BLaER1 treated with 17β-estradiol and CSF1 and Interleukin-3, amounts not matched to agents 10 nM and 100 nM (cell line): Measurements from ENCODE around the gene FAF1.

Experiments
- H3K27ac ChIP-seq, 11 experiments: shearing (Covaris generic); formaldehyde crosslinking; 2 replicates each; pipeline ENCODE4 v1.8.1; 2022
- H3K27me3 ChIP-seq, 11 experiments: shearing (Covaris generic); formaldehyde crosslinking; 2 replicates each; pipeline ENCODE4 v1.8.1; 2022
- H3K36me3 ChIP-seq, 11 experiments: shearing (Covaris generic); formaldehyde crosslinking; 2 replicates each; pipeline ENCODE4 v1.8.1; 2022
- H3K4me1 ChIP-seq, 10 experiments: shearing (Covaris generic); formaldehyde crosslinking; 2 replicates each; pipeline ENCODE4 v1.8.1; 2022
- H3K4me2 ChIP-seq, 11 experiments: shearing (Covaris generic); formaldehyde crosslinking; 2 replicates each; pipeline ENCODE4 v1.8.1; 2022
- H3K4me3 ChIP-seq, 10 experiments: shearing (Covaris generic); formaldehyde crosslinking; 2 replicates each; pipeline ENCODE4 v1.8.1; 2022
- H3K9ac ChIP-seq, 11 experiments: shearing (Covaris generic); formaldehyde crosslinking; 2 replicates each; pipeline ENCODE4 v1.8.1; 2022
- H3K9me3 ChIP-seq, 11 experiments: shearing (Covaris generic); formaldehyde crosslinking; replicated peaks in 1 of 11; 2 replicates each; pipeline ENCODE4 v1.8.1; 2022
- H4K20me1 ChIP-seq, 11 experiments: shearing (Covaris generic); formaldehyde crosslinking; 2 replicates each; pipeline ENCODE4 v1.8.1; 2022
- Cebpa-rat ChIP-seq, 11 experiments: shearing (Covaris generic); IDR thresholded peaks; 2 replicates each; pipeline ENCODE4 v1.8.1; 2022

Gene FAF1

DNA sequence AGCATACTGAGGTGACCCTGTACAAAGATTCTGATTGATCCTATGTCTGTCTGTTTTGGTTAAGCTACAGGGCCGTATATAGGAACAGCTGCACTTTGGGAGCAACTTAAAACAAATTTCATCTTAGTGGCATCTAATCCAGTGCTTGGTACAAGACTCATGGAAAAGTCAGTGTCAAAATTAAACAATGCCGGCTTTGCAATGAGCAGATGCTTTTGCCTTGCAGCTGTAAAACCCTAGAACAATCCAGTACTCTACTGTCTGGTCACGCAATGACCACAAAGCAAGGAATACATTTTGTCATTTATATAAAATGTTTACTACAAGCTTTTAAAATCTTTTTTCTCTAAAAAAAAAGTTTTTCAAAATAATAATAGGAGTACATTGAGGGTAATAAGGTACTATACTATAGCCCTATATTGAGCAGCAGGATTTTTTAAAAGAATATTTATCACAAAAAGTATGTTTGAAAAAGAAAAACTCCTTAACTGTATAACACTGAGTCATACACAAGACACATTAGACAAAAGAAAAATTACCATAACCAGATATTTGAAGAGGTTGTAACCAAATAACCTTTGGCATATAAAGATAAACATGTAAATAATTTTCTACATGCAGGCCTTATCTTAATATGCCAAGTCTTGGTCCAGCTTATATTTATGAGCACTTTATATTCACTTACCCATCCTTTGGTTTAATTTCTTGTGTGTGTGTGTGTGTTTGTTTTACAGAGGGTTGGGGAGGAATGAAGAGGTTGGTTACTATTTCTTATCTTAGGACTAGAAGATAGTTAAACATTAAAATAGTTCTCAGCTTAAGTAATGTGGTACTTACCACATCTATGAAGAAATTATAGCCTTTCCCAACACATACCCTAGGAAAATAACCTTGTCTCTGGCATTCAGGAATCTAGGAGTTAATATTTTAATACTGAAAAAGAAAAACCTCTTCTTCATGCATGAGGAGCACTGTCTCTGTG is 262.3 kb downstream of the FAF1 start:
- Histone ChIP-seq H3K27ac (no peak overlapping the region), H3K9me3 (no peaks in the 10 kb centered on the region), H3K36me3 (peaks cover 0 to 6% (median 0%) of the 10 kb centered on the region in 11 experiments; a peak in 2 of 22 replicates), H3K9ac (no peak overlapping the region), H3K4me3 (no peak overlapping the region), H3K4me1 (no peaks in the 10 kb centered on the region), H3K4me2 (no peak overlapping the region), H4K20me1 (no peaks in the 10 kb centered on the region), H3K27me3 (no peaks in the 10 kb centered on the region)
- TF ChIP-seq Cebpa-rat (IDR thresholded peaks at IDR 0.05) = no peak

DNA sequence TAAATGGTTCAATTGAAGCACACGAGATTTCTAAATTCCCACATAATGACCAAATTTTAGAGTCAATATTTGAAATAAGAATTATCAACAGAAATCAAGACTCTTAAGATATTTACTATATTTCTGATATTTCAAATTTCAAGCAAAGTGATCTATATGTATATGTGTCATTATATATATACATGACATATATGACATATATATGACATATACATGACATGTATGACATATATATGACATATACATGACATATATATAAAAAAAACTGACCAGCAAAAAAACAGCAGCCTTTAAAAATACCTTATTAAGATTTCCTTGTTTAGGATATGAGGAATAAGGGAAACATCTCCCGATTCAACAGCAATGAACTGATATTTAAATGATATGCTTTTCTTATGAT is 266.2 kb downstream of the FAF1 start:
- Histone ChIP-seq H3K9me3 (no peaks in the 10 kb centered on the region), H3K4me3 (no peak overlapping the region), H3K4me1 (no peaks in the 10 kb centered on the region), H3K27me3 (no peaks in the 10 kb centered on the region), H3K9ac (no peak overlapping the region), H3K4me2 (no peak overlapping the region), H3K36me3 (peaks cover 0 to 21% (median 8%) of the 10 kb centered on the region in 11 experiments; a peak in 13 of 22 replicates), H3K27ac (no peak overlapping the region), H4K20me1 (no peaks in the 10 kb centered on the region)
- TF ChIP-seq Cebpa-rat (IDR thresholded peaks at IDR 0.05) = no peak

DNA sequence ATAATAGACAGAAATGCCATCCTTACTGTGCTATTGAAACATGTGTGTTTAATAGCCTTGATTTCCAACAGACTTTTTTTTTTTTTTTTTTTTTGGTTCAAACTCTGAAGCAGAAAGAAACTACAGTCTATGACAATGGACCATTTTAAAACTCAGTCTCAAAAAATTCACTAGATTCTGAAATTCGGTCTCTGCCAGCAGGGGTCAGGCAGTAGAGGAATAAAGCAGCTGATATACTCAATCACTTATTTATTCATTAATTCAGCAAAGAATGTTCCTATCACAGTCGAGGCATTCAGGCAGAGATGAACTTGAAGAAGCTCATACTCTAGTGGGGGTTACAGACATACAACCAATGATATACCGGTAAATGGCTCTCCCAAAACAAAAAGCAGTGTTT is 275.9 kb downstream of the FAF1 start:
- no peak for TF ChIP-seq Cebpa-rat (IDR thresholded peaks at IDR 0.05)
- Histone ChIP-seq H3K4me2 (no peak overlapping the region), H3K27me3 (no peaks in the 10 kb centered on the region), H3K4me3 (no peak overlapping the region), H3K4me1 (no peaks in the 10 kb centered on the region), H4K20me1 (no peaks in the 10 kb centered on the region), H3K9ac (no peak overlapping the region), H3K36me3 (peaks cover 0 to 31% (median 10%) of the 10 kb centered on the region in 11 experiments; a peak in 14 of 22 replicates), H3K9me3 (no peaks in the 10 kb centered on the region), H3K27ac (no peak overlapping the region)

DNA sequence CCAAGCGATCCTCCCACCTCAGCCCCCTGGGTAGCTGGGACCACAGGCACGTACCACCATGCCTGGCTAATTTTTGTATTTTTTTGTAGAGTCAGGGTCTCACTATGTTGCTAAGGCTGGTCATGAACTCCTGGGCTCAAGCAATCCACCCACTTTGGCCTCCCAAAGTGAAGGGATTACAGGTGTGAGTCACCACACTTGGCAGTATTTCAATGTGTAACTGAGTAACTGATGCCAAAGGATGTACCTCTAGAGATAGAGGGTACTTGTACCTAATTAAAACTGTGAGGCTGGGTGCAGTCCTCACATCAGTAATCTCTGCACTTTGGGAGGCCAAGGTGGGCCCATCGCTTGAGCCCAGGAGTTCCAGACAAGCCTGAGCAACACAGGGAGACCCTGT is 278.1 kb downstream of the FAF1 start:
- no peaks in the 10 kb centered on the region for H3K4me1 ChIP-seq
- H3K27ac ChIP-seq = no peak overlapping the region
- no peak overlapping the region for H3K4me2 ChIP-seq
- no peaks in the 10 kb centered on the region for H4K20me1 ChIP-seq
- H3K4me3 ChIP-seq = no peak overlapping the region
- H3K36me3 ChIP-seq = peaks cover 0 to 19% (median 0%) of the 10 kb centered on the region in 11 experiments; a peak in 4 of 22 replicates
- H3K9ac ChIP-seq = no peak overlapping the region
- H3K9me3 ChIP-seq = no peaks in the 10 kb centered on the region
- no peak for TF ChIP-seq Cebpa-rat (IDR thresholded peaks at IDR 0.05)
- H3K27me3 ChIP-seq = no peaks in the 10 kb centered on the region

DNA sequence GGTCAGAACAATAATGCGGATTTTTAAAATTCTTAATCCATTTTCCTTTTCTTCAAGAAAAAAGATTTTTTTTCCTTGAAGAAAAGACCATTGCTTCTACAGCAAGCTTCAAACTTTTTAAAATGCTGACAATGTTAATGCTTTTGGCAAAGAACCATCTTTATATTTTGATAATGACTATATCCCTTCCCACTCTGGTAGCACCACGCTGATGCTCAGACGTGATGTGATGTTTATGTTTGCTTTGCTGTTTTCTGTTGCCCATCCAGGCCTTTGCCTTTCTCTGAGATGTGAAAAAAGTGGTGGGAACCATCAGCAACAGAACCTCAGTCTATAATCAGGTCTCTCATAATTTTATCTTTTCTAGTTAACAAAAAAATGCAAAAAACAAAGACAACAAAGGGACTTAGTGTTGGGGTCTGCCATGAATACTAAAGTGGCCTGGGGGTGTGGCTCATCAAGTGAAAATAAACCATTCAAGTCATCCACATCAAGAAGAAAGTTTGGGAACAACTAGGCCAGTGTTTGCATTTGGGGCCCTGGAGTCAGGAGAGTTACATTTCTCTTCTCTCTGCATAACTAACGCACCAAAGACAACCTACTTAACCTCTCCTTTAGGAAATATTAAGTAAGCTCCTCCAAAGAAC is 292.2 kb downstream of the FAF1 start:
- Histone ChIP-seq H3K4me1 (no peaks in the 10 kb centered on the region), H3K4me3 (no peak overlapping the region), H4K20me1 (no peaks in the 10 kb centered on the region), H3K9ac (no peak overlapping the region), H3K27me3 (no peaks in the 10 kb centered on the region), H3K4me2 (no peak overlapping the region), H3K36me3 (peaks cover 0 to 14% (median 0%) of the 10 kb centered on the region in 11 experiments; a peak in 3 of 22 replicates), H3K9me3 (no peaks in the 10 kb centered on the region), H3K27ac (no peak overlapping the region)
- TF ChIP-seq Cebpa-rat (IDR thresholded peaks at IDR 0.05) = no peak

DNA sequence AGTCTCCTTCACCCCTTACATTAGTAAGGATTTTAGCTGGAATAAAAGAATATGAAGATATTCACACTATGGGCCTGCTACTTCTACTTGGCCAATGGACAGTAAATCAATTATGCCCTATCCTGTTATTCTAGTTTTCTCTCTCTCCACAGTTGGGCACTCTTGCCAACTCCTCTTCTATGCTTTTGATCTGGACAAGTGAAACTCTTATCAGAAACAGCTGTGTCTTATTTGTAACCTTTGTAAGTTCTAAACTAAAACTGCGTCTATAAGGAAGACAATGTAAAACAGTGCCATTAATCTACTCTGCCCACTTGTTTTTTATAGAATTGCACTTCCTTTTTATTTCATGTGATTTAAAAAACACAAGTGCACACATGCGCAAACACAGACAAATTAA is 292.8 kb downstream of the FAF1 start:
- Histone ChIP-seq H3K4me2 (no peak overlapping the region), H3K9ac (no peak overlapping the region), H3K27me3 (no peaks in the 10 kb centered on the region), H3K36me3 (peaks cover 0 to 8% (median 0%) of the 10 kb centered on the region in 11 experiments; a peak in 2 of 22 replicates), H3K9me3 (no peaks in the 10 kb centered on the region), H3K27ac (no peak overlapping the region), H4K20me1 (no peaks in the 10 kb centered on the region), H3K4me3 (no peak overlapping the region), H3K4me1 (no peaks in the 10 kb centered on the region)
- no peak for TF ChIP-seq Cebpa-rat (IDR thresholded peaks at IDR 0.05)

DNA sequence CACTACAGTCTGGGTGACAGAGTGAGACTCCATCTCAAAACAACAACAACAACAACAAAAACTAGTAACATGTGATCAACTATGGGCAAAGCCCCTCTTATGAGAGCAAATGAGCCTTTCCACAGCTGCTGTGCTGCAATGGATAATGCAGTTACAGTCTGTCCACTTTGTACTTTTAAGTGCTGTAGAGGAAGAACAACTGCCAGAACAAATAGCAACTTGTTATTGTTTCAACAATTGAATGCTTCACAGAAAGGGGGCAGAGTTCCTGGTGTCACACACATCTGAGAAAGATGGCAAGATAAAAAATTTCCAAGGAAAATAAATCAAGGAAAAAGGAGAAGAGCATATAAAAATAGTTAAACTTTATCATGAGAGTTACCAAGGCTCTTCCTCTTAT is 293.2 kb downstream of the FAF1 start:
- no peaks in the 10 kb centered on the region for H3K9me3 ChIP-seq
- TF ChIP-seq Cebpa-rat (IDR thresholded peaks at IDR 0.05) = no peak

DNA sequence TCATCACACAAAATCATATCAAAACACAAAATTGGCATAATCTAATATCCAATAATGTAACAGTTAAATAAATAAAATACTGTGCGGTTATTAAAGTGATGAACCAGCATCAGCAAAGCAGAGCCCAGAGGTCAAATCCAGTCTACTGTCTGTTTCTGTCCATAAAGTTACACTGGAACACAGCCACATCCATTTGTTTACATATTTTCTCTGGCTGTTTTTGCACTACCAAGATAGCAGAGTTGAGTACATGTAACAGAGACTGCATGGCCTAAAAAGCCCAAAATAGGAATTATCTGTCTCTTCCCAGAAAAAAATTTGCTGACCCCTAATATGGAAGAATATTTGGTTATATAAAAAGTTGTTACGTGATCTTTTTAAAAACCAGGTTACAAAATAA is 294.7 kb downstream of the FAF1 start:
- Histone ChIP-seq H3K4me3 (no peak overlapping the region), H3K9me3 (no peaks in the 10 kb centered on the region), H3K27me3 (no peaks in the 10 kb centered on the region), H3K4me2 (no peak overlapping the region), H3K36me3 (peaks cover 0 to 7% (median 0%) of the 10 kb centered on the region in 11 experiments; a peak in 2 of 22 replicates), H4K20me1 (no peaks in the 10 kb centered on the region), H3K27ac (no peak overlapping the region), H3K9ac (no peak overlapping the region), H3K4me1 (no peaks in the 10 kb centered on the region)
- TF ChIP-seq Cebpa-rat (IDR thresholded peaks at IDR 0.05) = no peak

More for the DNA sequence above, 293.2 kb downstream of the FAF1 start:
- H3K4me3 ChIP-seq = no peak overlapping the region
- no peaks in the 10 kb centered on the region for H4K20me1 ChIP-seq
- no peaks in the 10 kb centered on the region for H3K27me3 ChIP-seq
- H3K9ac ChIP-seq = no peak overlapping the region
- H3K4me1 ChIP-seq = no peaks in the 10 kb centered on the region
- H3K27ac ChIP-seq = no peak overlapping the region
- H3K36me3 ChIP-seq = peaks cover 0 to 7% (median 0%) of the 10 kb centered on the region in 11 experiments; a peak in 2 of 22 replicates
- no peak overlapping the region for H3K4me2 ChIP-seq

DNA sequence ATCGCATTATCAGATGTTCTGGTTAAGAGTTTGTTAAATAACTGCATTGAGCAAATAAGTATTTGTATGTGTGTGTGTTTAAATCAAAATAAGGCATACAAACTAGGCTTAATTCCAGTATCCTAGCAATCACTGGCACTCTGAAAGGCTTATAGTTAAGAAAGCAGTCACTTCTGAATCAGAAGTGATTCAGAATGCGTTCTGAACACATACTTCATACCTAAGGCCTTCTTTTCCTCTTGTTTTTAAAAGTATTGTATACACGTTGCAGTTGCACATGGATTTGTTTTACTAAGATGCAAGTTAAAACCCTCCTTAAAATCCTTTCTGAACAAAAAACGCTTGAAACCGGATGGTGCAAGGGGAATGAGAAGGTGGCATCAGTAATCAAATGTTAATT is 298.4 kb downstream of the FAF1 start:
- H3K27ac ChIP-seq = no peak overlapping the region
- no peak overlapping the region for H3K4me2 ChIP-seq
- peaks cover 0 to 11% (median 7%) of the 10 kb centered on the region in 10 experiments; a peak in 11 of 20 replicates for H3K4me1 ChIP-seq

More for the DNA sequence above, 298.4 kb downstream of the FAF1 start:
- Histone ChIP-seq H4K20me1 (no peaks in the 10 kb centered on the region), H3K9ac (no peak overlapping the region), H3K36me3 (peaks cover 0 to 4% (median 0%) of the 10 kb centered on the region in 11 experiments; a peak in 1 of 22 replicates), H3K9me3 (no peaks in the 10 kb centered on the region), H3K4me3 (no peak overlapping the region), H3K27me3 (no peaks in the 10 kb centered on the region)
- no peak for TF ChIP-seq Cebpa-rat (IDR thresholded peaks at IDR 0.05)
